Stomach smooth muscle (tissue), 2 donors: ENCODE measurements around the gene VPS33B.

Experiments
- H3K27ac ChIP-seq: one replicate; pipeline ENCODE4 v1.7.0; 2013; ENCODE audit warnings: mild to moderate bottlenecking, low read length, inconsistent platforms
- H3K27me3 ChIP-seq, 2 donors: one replicate each; pipeline ENCODE4 v1.7.0; 2013; ENCODE audit warnings: low read length in 2 of 2; ENCODE audit not compliant: insufficient read depth in 2 of 2, control insufficient read depth in 1 of 2
- H3K36me3 ChIP-seq, 2 donors: one replicate each; pipeline ENCODE4 v1.7.0; 2013; ENCODE audit warnings: low read length in 2 of 2; ENCODE audit not compliant: control insufficient read depth in 2 of 2, insufficient read depth in 2 of 2
- H3K4me1 ChIP-seq: one replicate; pipeline ENCODE4 v1.7.0; 2013; ENCODE audit warnings: low read length; ENCODE audit not compliant: control insufficient read depth, insufficient read depth
- H3K4me3 ChIP-seq, 2 donors: one replicate each; pipeline ENCODE4 v1.7.0; 2013; ENCODE audit warnings: low read length in 2 of 2
- H3K9ac ChIP-seq, 2 donors: one replicate each; pipeline ENCODE4 v1.7.0; 2013; ENCODE audit warnings: low read length in 2 of 2, mild to moderate bottlenecking in 1 of 2
- H3K9me3 ChIP-seq, 2 donors: one replicate each; pipeline ENCODE4 v1.7.0; 2013; ENCODE audit warnings: low read length in 2 of 2; ENCODE audit not compliant: control insufficient read depth in 2 of 2
- donor health status: healthy.
- donor health status: Pancreatic carcinoma.

Gene VPS33B

DNA sequence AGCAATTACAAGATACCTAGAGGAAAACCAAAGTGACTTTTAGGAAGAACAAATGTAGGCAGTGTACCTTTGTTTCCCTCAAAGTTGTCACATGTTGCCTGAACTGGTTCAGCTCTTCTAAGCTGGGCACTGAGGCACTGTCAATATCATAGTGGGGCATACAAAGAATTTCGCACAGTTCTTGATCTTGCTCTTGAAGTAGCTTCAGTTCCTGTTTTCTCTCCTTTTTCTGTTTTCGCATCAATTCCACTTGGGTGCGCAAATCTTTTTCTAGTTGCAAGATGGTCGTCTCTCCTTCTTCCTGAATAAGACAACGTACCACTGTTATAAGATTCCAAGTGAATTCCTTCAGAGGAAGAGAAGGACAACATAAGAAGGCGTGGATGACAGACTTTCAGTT is 40.7 kb downstream of the VPS33B start:
- Histone ChIP-seq H3K4me3 (no peak overlapping the region), H3K27ac (no peak overlapping the region), H3K36me3 (no peaks in the 10 kb centered on the region)

DNA sequence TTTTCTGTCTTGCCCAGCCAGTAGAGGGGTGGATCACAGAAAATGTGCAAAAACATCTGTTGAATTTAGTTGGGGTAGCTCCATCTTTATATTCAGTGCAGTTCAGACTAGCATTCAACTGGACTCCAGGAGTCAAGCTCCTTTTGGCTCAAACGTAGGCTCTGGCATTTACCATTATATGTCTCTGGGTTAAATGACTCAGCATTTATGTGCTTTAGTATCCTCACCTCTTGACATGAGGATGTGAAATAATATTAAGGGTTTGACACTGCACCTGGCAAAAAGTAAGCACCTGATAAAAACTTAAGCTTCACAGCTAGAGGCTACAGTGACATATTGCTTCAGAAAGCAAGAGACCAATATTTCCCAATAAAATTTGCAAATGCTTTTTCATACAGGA is 42.8 kb downstream of the VPS33B start:
- H3K4me3 ChIP-seq, result no peak overlapping the region
- no peaks in the 10 kb centered on the region for H3K4me1 ChIP-seq
- no peaks in the 10 kb centered on the region for H3K9me3 ChIP-seq
- no peak overlapping the region for H3K27ac ChIP-seq
- no peaks in the 10 kb centered on the region for H3K27me3 ChIP-seq
- no peak overlapping the region for H3K9ac ChIP-seq
- H3K36me3 ChIP-seq, result no peaks in the 10 kb centered on the region

More for the DNA sequence above, 40.7 kb downstream of the VPS33B start:
- H3K27me3 ChIP-seq, result no peaks in the 10 kb centered on the region
- no peak overlapping the region for H3K9ac ChIP-seq
- H3K4me1 ChIP-seq, result no peaks in the 10 kb centered on the region
- no peaks in the 10 kb centered on the region for H3K9me3 ChIP-seq

DNA sequence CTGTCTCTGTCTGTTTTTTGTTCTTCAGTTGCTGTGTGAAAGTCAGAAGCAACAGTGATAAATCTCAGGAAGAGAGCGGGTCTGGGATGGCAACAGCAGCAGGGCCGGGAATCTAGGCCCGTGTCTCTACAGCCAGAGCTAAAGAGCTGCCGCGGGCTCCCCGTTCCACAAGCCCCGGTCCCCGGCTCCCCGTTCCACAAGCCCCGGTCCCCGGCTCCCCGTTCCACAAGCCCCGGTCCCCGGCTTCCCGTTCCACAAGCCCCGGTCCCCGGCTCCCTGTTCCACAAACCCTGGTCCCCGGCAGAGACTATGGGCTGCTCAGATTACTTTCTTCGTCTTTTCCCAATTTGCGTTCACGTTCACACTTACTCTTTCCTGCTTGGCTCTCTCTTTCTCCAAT is 48.2 kb downstream of the VPS33B start:
- Histone ChIP-seq H3K36me3 (no peaks in the 10 kb centered on the region), H3K27ac (no peak overlapping the region), H3K9ac (no peak overlapping the region), H3K4me3 (no peak overlapping the region), H3K27me3 (no peaks in the 10 kb centered on the region), H3K4me1 (no peaks in the 10 kb centered on the region), H3K9me3 (no peaks in the 10 kb centered on the region)

DNA sequence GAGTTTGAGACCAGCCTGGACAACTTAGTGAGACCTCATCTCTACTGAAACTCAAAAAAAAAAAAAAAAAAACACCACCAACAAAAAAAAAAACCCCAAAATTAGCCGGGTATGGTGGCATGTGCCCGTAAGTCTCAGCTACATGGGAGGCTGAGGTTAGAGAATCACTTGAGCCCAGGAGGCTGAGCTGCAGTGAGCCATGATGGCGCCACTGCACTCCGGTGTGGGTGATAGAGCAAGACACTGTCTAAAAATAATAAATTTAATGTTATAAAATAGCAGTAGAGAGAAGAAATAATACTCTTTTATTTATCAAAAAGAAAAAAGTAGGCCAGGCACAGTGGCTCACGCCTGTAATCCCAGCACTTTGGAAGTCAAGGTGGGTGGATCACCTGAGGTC is 50.3 kb downstream of the VPS33B start:
- Histone ChIP-seq H3K27ac (no peak overlapping the region), H3K27me3 (no peaks in the 10 kb centered on the region), H3K36me3 (peaks cover 6 to 8% of the 10 kb centered on the region in 2 donors), H3K4me1 (no peaks in the 10 kb centered on the region), H3K9ac (no peak overlapping the region), H3K4me3 (no peak overlapping the region), H3K9me3 (no peaks in the 10 kb centered on the region)

DNA sequence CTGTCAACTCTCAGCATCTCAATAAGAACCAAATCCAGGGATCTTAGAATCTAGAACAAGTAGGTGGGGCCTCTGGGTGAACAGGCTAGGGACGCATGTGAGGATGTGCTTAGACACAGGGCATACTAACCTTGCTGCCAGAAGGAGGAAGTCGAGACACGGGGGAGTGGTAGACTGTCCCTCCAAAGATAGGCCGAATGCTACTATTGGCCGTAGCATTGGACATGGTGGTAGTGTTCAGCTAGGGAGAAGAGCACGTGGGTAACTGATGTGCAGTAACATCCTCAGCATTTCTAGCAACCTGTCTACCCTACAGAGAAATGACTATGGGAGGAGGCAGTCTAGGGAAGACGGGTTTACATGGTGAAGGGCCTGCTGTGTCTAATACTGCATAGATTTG is 52.1 kb downstream of the VPS33B start:
- Histone ChIP-seq H3K9ac (no peak overlapping the region), H3K27ac (no peak overlapping the region), H3K4me1 (no peaks in the 10 kb centered on the region), H3K27me3 (no peaks in the 10 kb centered on the region), H3K36me3 (peaks cover 17% of the 10 kb centered on the region in 2 donors), H3K9me3 (no peaks in the 10 kb centered on the region), H3K4me3 (no peak overlapping the region)

DNA sequence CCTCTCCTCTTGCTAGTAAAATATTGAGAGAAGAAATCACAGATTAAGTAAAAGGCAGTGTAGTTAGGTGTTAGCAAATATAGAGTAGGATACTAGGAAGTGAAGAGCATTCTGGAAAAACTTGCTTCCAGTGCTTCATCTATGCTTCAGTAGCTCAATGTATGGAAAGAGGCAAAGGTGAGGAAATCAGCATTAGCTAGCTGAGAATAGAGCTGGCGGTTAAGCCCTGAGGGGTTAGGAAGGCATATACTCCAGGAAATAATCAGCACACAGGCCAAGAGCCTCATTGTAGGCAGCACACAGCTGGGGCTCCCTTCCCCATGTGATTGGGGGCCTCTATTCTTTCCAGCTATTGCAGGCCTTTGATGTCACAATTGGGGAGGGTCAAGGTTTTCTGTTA is 54.0 kb downstream of the VPS33B start:
- Histone ChIP-seq H3K36me3 (peaks cover 17 to 18% of the 10 kb centered on the region in 2 donors), H3K27me3 (no peaks in the 10 kb centered on the region), H3K9ac (no peak overlapping the region), H3K4me1 (no peaks in the 10 kb centered on the region), H3K9me3 (no peaks in the 10 kb centered on the region), H3K4me3 (no peak overlapping the region), H3K27ac (peak overlapping the region; percentile 18)

DNA sequence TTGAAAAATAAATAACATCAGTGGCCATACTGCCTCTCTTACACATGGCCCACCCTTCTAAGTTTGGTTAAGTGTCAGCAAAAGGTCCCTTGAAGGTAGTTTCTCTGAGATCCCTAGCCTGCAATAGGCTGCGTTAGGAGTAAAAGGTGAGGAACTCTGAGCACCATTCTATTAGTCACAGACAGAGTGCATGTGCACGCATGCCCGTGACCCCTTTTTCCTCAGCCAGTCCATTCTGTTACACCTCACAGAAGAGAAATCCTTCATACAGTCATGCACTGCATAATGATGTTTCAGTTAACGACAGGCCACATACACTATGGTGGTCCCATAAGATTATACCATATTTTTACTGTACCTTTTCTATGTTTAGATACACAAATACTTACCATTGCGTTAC is 55.2 kb downstream of the VPS33B start:
- Histone ChIP-seq H3K9ac (no peak overlapping the region), H3K36me3 (peaks cover 22 to 25% of the 10 kb centered on the region in 2 donors), H3K27me3 (no peaks in the 10 kb centered on the region), H3K4me3 (no peak overlapping the region), H3K4me1 (no peaks in the 10 kb centered on the region), H3K27ac (no peak overlapping the region), H3K9me3 (no peaks in the 10 kb centered on the region)

DNA sequence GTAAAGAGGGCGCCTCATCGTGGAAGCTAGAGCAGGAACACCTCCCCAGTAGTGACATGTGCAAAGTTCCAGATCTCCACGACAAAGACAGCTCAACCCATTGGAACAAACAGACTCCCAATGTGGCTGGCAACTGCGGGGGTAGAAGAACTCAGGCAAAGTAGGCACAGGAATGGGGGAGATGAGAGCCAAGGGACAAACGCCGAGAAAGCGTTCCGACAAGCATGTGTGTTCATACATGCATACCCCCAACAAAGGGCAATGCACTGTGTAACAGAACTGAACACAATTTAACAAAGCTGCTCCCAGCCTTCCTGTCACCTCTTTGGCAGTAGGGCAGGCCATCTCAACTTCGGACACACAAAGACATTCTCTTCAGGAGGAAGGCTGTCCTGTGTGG is 56.1 kb downstream of the VPS33B start:
- no peak overlapping the region for H3K27ac ChIP-seq
- H3K4me1 ChIP-seq, result peaks cover under 1% of the 10 kb centered on the region
- peaks cover 32 to 35% of the 10 kb centered on the region in 2 donors for H3K36me3 ChIP-seq
- no peak overlapping the region for H3K4me3 ChIP-seq
- H3K27me3 ChIP-seq, result no peaks in the 10 kb centered on the region
- H3K9me3 ChIP-seq, result no peaks in the 10 kb centered on the region
- no peak overlapping the region for H3K9ac ChIP-seq

DNA sequence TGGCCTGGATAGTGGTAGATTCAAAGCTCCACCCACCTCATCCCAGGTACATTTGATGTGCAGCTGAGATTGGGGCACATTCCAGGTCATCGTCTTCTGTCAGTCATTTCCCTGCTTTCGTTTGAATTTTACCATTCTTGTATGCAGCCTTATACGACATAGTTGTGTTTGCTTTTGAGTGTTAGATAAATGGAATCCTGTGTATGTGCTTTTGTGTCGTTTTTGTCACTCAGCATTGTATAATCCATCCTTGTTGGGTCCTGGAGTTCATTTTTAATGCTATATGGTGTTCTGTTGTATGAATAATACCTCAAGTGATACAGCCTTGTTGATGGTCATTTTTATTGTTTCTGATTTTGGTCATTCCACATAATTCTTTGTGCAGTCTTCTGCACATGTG is 60.4 kb downstream of the VPS33B start:
- Histone ChIP-seq H3K9ac (no peak overlapping the region), H3K27ac (no peak overlapping the region), H3K36me3 (peaks cover 28% of the 10 kb centered on the region in 2 donors), H3K4me1 (peaks cover 40% of the 10 kb centered on the region), H3K9me3 (no peaks in the 10 kb centered on the region), H3K4me3 (no peak overlapping the region), H3K27me3 (no peaks in the 10 kb centered on the region)

DNA sequence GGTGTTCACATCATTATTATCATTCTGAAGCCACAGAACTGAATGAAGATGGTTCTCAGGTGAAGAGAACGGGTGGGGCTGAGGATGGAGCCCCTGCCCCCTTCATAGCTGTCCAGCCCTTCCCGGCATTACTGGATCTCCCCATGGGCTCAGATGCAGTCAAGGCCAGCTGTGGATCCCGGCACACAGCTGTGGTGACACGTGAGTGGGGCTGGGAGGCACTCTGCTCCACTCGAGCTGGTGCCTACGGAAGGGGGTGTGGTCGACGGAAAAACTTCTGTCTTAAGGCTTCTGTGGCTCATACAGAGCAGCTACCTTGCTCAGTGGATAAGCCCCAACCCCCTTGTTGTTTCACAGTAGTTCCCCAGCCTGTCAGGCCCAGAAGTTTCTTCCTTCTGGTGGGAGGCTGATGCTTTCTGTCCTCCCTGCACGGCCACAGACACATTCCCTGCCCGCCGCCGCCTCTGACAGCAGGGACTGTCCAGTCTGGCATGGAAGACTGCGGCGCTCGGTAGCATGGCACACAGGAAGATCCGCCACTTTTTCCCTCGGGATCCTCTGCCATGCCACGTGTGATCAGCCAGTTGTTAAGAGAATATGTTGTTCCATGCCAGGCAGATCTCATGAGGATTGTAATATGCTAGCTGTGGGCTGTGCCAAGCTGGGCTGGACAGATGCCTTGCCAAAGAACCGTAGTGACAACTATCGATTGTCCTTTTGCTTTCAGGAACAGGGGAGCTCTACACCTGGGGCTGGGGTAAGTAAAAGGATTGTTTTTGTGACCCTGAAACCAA is 61.9 kb downstream of the VPS33B start:
- peak overlapping the region in 1 of 2 donors; percentile 35 for H3K4me3 ChIP-seq
- H3K27me3 ChIP-seq, result no peaks in the 10 kb centered on the region
- peak overlapping the region; percentile 78 for H3K27ac ChIP-seq
- H3K4me1 ChIP-seq, result peaks cover 49% of the 10 kb centered on the region
- no peaks in the 10 kb centered on the region for H3K9me3 ChIP-seq
- peak overlapping the region in 1 of 2 donors; percentile 42 for H3K9ac ChIP-seq
- H3K36me3 ChIP-seq, result peaks cover 20% of the 10 kb centered on the region in 2 donors

DNA sequence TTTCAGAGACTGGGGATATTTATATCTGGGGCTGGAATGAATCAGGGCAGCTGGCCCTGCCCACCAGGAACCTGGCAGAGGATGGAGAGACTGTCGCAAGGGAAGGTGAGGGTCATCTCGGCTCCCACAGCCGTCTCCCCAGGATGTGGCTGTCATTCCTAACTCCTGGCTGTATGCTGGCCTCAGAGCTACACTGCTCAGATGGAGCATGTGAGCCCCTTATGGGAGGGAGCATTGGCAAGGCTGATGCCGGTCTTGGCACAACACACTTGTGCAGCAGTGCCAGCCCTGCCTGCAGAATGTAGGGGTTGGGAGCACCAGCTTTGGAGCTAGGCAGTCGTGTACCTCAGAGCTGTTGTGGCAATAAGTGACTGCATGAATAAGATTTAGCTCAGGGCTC is 62.5 kb downstream of the VPS33B start:
- no peaks in the 10 kb centered on the region for H3K9me3 ChIP-seq
- peak overlapping the region in 1 of 2 donors; percentile 21 for H3K9ac ChIP-seq
- peak overlapping the region; percentile 78 for H3K27ac ChIP-seq
- H3K36me3 ChIP-seq, result peaks cover 18 to 20% of the 10 kb centered on the region in 2 donors
- peaks cover 51% of the 10 kb centered on the region for H3K4me1 ChIP-seq
- peak overlapping the region in 1 of 2 donors; percentile 35 for H3K4me3 ChIP-seq
- no peaks in the 10 kb centered on the region for H3K27me3 ChIP-seq
